Calu3 (cell line): ENCODE results near the gene TSPAN4. TPM values are rescaled to one million over a fixed set of nuclear protein-coding genes. Genes with fewer than 3 reads are reported as not detected.

Experiments used
- BruUV-seq: library from RNA; stranded (reverse); fragments of 400-500 nt; replicated peaks from 2 replicates; lab custom pipeline; 2021; lab: Mats Ljungman, UMichigan
- CTCF ChIA-PET: fragments of 300-600 bp; sonication (Branson Sonifier 250); formaldehyde crosslinking; loops from one replicate; lab custom pipeline; 2022; ENCODE audit warnings: antibody characterized with exemption; lab: Charles Lee
- DNase-seq: peaks from one replicate; pipeline ENCODE4 v3.0.0; 2022
- H3K27ac Mint-ChIP-seq: one replicate; pipeline ENCODE4 v1.8.0; 2022; ENCODE audit warnings: mixed read lengths; ENCODE audit not compliant: unreplicated experiment
- H3K27me3 Mint-ChIP-seq: one replicate; pipeline ENCODE4 v1.8.0; 2022; ENCODE audit warnings: mixed read lengths; ENCODE audit not compliant: unreplicated experiment
- H3K36me3 Mint-ChIP-seq: one replicate; pipeline ENCODE4 v1.8.0; 2022; ENCODE audit warnings: mild to moderate bottlenecking, moderate library complexity, mixed read lengths; ENCODE audit not compliant: insufficient read depth, unreplicated experiment
- H3K4me1 Mint-ChIP-seq: one replicate; pipeline ENCODE4 v1.8.0; 2022; ENCODE audit warnings: mild to moderate bottlenecking, low read depth, mixed read lengths; ENCODE audit not compliant: unreplicated experiment
- H3K4me3 Mint-ChIP-seq: one replicate; pipeline ENCODE4 v1.8.0; 2022; ENCODE audit warnings: mild to moderate bottlenecking, low read depth, moderate library complexity, mixed read lengths; ENCODE audit not compliant: unreplicated experiment
- H3K9me3 Mint-ChIP-seq: one replicate; pipeline ENCODE4 v1.8.0; 2022; ENCODE audit warnings: low read depth, mixed read lengths; ENCODE audit not compliant: unreplicated experiment
- intact Hi-C: fragments of 100-400 bp; cut with micrococcal nuclease; formaldehyde crosslinking; loops from one replicate; pipeline ENCODE4 v1.10.0; 2022; ENCODE audit not compliant: unreplicated experiment
- total RNA-seq: library from RNA; stranded (reverse); gene quantifications from 2 replicates; pipeline ENCODE4 v1.2.3, GENCODE V29; 2022
- TF ChIP-seq, protein P1 (sequence below): fragments of 200-600 bp; IDR thresholded peaks from one replicate; pipeline ENCODE4 v1.8.0; 2022; ENCODE audit warnings: antibody characterized with exemption; ENCODE audit not compliant: unreplicated experiment

TSPAN4 gene
- total RNA-seq, 1 experiment from 2014 or later: 36.3 TPM

DNA sequence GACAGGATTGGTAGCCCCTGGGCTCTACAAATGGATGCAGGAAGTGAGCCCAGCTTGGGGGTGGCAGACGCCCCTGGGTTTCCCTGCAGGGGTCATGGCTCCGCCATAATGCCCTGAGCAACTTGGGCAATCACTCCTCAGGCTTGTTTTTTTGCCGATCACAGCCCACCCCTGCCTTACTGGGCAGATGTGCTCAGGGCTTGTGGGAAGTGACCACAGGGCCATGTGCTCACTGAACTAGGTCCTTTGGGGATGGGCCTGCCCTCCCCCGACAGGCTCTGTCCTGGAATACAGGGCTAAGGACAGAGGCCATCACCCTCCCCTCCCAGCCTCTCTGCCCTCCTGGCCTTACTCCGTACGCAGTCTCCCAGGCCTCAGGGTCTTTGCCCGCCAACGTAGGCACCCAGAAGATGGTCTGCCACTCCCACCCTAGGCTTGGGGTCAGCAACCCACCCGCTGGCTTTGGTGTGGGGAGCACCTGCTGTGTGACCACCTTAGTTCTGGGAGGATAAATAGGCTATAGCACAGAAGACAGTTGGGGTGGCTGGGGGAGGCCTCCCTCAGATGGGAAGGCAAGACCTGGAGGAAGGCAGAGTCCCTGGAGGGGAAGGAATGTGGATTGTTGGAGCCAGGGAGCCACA, 29.1 kb upstream of the TSPAN4 start:
- no peak for DNase-seq
- H3K27ac Mint-ChIP-seq: no peak overlapping the region

DNA sequence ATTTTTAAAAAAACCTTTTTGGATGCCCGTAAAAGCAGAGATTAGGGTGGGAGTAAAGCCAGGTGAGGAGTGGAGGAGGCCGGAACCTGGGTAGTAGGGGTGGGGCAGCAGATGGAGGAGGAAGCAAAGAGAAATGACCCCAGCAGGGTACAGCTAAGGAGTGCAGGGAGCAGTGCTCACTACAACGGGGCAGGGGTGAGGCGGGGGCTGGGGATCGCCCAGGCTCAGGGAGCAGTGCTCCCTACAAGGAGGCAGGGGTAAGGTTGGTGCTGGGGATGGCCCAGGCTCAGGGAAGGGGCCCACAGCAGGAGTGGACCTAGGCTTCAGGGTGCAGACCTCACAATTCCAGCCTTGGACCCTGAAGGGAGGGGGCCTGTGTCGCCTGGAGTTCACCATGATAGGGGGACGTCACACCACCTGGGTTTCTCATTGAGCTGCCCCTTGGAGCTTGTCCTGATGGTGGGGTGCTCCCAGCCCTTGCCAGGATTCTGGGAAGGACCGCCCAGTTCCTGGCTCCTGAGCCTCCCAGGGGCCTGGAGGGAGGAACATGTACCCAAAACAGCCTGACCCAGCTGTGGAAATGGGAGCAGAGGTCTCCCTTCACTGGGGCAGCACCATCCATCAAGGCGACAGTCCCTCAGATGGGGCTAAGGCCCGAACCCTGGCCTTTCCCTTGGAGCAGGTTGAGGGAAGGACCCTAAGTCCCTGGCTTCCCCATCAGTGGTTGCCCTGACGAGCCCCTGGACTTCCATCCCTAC, 26.8 kb upstream of the TSPAN4 start:
- Mint-ChIP-seq H3K27me3 (no peaks in the 10 kb centered on the region), H3K9me3 (no peaks in the 10 kb centered on the region), H3K27ac (no peak overlapping the region), H3K4me3 (no peak overlapping the region), H3K4me1 (peaks cover 6% of the 10 kb centered on the region), H3K36me3 (peaks cover 76% of the 10 kb centered on the region)
- TF ChIP-seq, protein P1, sequence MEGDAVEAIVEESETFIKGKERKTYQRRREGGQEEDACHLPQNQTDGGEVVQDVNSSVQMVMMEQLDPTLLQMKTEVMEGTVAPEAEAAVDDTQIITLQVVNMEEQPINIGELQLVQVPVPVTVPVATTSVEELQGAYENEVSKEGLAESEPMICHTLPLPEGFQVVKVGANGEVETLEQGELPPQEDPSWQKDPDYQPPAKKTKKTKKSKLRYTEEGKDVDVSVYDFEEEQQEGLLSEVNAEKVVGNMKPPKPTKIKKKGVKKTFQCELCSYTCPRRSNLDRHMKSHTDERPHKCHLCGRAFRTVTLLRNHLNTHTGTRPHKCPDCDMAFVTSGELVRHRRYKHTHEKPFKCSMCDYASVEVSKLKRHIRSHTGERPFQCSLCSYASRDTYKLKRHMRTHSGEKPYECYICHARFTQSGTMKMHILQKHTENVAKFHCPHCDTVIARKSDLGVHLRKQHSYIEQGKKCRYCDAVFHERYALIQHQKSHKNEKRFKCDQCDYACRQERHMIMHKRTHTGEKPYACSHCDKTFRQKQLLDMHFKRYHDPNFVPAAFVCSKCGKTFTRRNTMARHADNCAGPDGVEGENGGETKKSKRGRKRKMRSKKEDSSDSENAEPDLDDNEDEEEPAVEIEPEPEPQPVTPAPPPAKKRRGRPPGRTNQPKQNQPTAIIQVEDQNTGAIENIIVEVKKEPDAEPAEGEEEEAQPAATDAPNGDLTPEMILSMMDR: no peak
- CTCF ChIA-PET: no interaction called here
- DNase-seq: no peak
- intact Hi-C loops: no loop called here
- BruUV-seq: no TSS peak

More for the DNA sequence above, 29.1 kb upstream of the TSPAN4 start:
- Mint-ChIP-seq H3K27me3 (no peaks in the 10 kb centered on the region), H3K4me3 (no peak overlapping the region), H3K4me1 (peaks cover 10% of the 10 kb centered on the region), H3K36me3 (peaks cover 76% of the 10 kb centered on the region), H3K9me3 (no peaks in the 10 kb centered on the region)
- intact Hi-C loops: no loop called here
- CTCF ChIA-PET: no interaction called here
- TF ChIP-seq, protein P1: no peak
- BruUV-seq: no TSS peak

DNA sequence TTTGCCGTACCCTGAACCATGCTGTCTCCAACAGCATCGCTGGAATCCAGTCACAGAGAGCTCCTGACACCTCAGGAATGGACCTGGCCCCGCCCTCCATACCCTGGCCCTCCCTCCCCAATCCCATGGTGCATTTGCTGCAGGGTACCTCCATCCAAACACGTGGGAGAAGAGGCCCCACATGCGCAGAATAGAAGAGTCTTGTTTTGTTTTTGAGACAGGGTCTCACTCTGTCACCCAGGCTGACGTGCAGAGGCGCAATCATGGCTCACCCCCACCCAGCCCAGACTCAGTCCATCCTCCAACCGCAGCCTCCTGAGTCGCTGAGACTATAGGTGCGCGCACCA, 26.2 kb upstream of the TSPAN4 start:
- Mint-ChIP-seq H3K4me3 (no peak overlapping the region), H3K4me1 (peaks cover under 1% of the 10 kb centered on the region), H3K36me3 (peaks cover 76% of the 10 kb centered on the region), H3K9me3 (no peaks in the 10 kb centered on the region), H3K27ac (no peak overlapping the region), H3K27me3 (no peaks in the 10 kb centered on the region)
- no TSS peak for BruUV-seq
- CTCF ChIA-PET: no interaction called here
- DNase-seq: no peak
- TF ChIP-seq, protein P1: no peak
- intact Hi-C loops: no loop called here

DNA sequence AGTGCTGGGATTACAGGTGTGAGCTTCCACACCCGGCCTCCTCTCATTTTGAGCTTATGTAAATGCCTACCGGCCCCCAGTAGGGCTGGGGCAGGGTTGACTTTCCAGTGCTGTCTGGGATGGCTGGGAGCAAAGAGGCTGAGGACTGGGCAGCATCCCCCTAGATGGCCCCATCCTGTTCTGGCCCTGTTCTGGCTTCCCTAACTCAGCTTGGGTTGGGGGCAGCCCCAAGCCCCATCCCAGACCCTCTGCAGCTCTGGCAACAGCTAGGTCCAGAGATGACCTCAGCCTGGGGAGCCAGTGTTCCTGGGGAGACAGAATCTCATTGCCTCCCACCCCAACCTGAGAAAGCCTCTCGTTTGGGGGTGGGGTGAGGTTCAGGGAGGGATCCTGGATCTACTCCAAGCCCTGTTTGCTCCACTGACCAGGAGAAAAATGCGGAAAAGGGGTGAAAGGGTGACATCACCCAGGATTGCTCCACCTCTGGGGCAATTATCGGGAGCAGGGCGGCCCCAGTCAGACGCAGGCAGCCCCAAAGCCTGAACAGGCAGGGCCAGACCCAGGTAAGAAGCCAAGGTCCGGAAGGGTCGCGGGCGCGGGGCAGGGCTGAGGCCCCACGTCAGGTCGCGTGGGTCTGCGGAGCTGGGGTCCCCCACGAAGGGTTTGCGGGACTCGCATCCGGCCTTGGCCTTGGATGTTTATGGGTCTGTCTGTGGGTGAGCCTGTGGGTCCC, 24.1 kb upstream of the TSPAN4 start, which contains the start of gene PNPLA2:
PNPLA2 (plus strand) TSS at position 519 of the 733 bp plus-strand sequence. CDS start 805 bp downstream, outside the sequence.
- CTCF ChIA-PET: interaction anchor here (0.6 to 1.7 kb wide), 6 partner anchors 8 to 962 kb away, joined by 3 to 9 read pairs (median 4); no protein-coding TSS in a partner anchor
- peak within 1 kb of the TSS; percentile 88 for H3K27ac Mint-ChIP-seq
- intact Hi-C loops: no loop called here
- no peaks in the 10 kb centered on the region for H3K27me3 Mint-ChIP-seq
- H3K4me1 Mint-ChIP-seq: peaks cover 9% of the 10 kb centered on the region
- peak within 1 kb of the TSS; percentile 77 for H3K4me3 Mint-ChIP-seq
- BruUV-seq: no TSS peak
- DNase-seq: peak; percentile 79
- no peaks in the 10 kb centered on the region for H3K9me3 Mint-ChIP-seq
- TF ChIP-seq, protein P1: no peak
- peaks cover 76% of the 10 kb centered on the region for H3K36me3 Mint-ChIP-seq
